SK-N-SH treated with all-trans-retinoic acid at 6 μM for 48 hours (cell line): Measurements from ENCODE around the gene RPS23.

Experiments used
- CSRNP3 ChIP-seq: fragments of 250-450 bp; sonication (Bioruptor Pico); IDR thresholded peaks from 2 replicates; pipeline ENCODE4 v1.5.1; 2021; ENCODE audit warnings: mild to moderate bottlenecking, moderate library complexity
- GLIS3 ChIP-seq: fragments of 250-450 bp; sonication (Bioruptor Pico); IDR thresholded peaks from 2 replicates; pipeline ENCODE4 v1.5.0; 2020; ENCODE audit warnings: mild to moderate bottlenecking, moderate library complexity
- ISL1 ChIP-seq: fragments of 250-450 bp; sonication (Bioruptor Pico); IDR thresholded peaks from 2 replicates; pipeline ENCODE4 v2.1.2; 2022; ENCODE audit warnings: mild to moderate bottlenecking, moderate library complexity
- OSR1 ChIP-seq: fragments of 250-450 bp; sonication (Bioruptor Pico); IDR thresholded peaks from 2 replicates; pipeline ENCODE4 v1.8.0; 2022; ENCODE audit warnings: moderate library complexity, mild to moderate bottlenecking, inconsistent platforms
- PATZ1 ChIP-seq: fragments of 250-450 bp; sonication (Bioruptor Pico); IDR thresholded peaks from 2 replicates; pipeline ENCODE4 v1.8.0; 2020; ENCODE audit warnings: mild to moderate bottlenecking, moderate library complexity, borderline replicate concordance
- PPARA ChIP-seq: fragments of 250-450 bp; sonication (Bioruptor Pico); IDR thresholded peaks from 2 replicates; pipeline ENCODE4 v1.5.0; 2020; ENCODE audit warnings: mild to moderate bottlenecking, borderline replicate concordance
- RARB ChIP-seq: fragments of 250-450 bp; sonication (Bioruptor Pico); IDR thresholded peaks from 2 replicates; pipeline ENCODE4 v1.8.0; 2021; ENCODE audit warnings: mild to moderate bottlenecking, moderate library complexity
- TSHZ2 ChIP-seq: fragments of 250-450 bp; sonication (Bioruptor Pico); IDR thresholded peaks from 2 replicates; pipeline ENCODE4 v1.5.0; 2020; ENCODE audit warnings: mild to moderate bottlenecking, moderate library complexity
- ZC3H10 ChIP-seq: fragments of 250-450 bp; sonication (Bioruptor Pico); IDR thresholded peaks from 2 replicates; pipeline ENCODE4 v1.5.1; 2021; ENCODE audit warnings: mild to moderate bottlenecking, moderate library complexity
- ZFP3 ChIP-seq: fragments of 250-450 bp; sonication (Bioruptor Pico); IDR thresholded peaks from 2 replicates; pipeline ENCODE4 v1.5.0; 2020; ENCODE audit warnings: mild to moderate bottlenecking, moderate library complexity
- ZFP30 ChIP-seq: fragments of 450-650 bp; formaldehyde crosslinking; IDR thresholded peaks from 2 replicates; pipeline ENCODE4 v1.5.0; 2022; ENCODE audit warnings: mild to moderate bottlenecking, moderate library complexity
- ZNF565 ChIP-seq: fragments of 450-650 bp; formaldehyde crosslinking; conservative IDR thresholded peaks from 2 replicates; pipeline ENCODE4 v1.5.0; 2020; ENCODE audit warnings: low read depth, mild to moderate bottlenecking, moderate library complexity
- ZNF70 ChIP-seq: fragments of 450-650 bp; formaldehyde crosslinking; IDR thresholded peaks from 2 replicates; pipeline ENCODE4 v1.5.0; 2020; ENCODE audit warnings: mild to moderate bottlenecking, moderate library complexity
- ZNF8 ChIP-seq: fragments of 450-650 bp; formaldehyde crosslinking; IDR thresholded peaks from 2 replicates; pipeline ENCODE4 v1.5.0; 2020; ENCODE audit warnings: mild to moderate bottlenecking, moderate library complexity

- TF ChIP-seq ZNF8 (CRISPR knock-in tag) (no peak), ZNF565 (CRISPR knock-in tag) (no peak), CSRNP3 (CRISPR knock-in tag) (no peak), ZFP30 (CRISPR knock-in tag) (no peak), PPARA (no peak), RARB (CRISPR knock-in tag) (no peak), PATZ1 (CRISPR knock-in tag) (no peak), GLIS3 (CRISPR knock-in tag) (no peak), ZFP3 (no peak), ZC3H10 (CRISPR knock-in tag) (no peak), OSR1 (no peak), ISL1 (CRISPR knock-in tag) (no peak), ZNF70 (CRISPR knock-in tag) (no peak), TSHZ2 (no peak)
Observed at GRCh38 chr5:82290005-82290404, 11.9 kb upstream of the RPS23 start.
